Subcutaneous abdominal adipose tissue (tissue), 5 donors: ENCODE measurements around the gene KCTD2.
A peak's percentile ranks its signal among the peaks of the same experiment; 100 is the strongest.

Source experiments
- H3K27ac ChIP-seq: one replicate; pipeline ENCODE4 v1.7.0; 2013; ENCODE audit warnings: low read depth, mild to moderate bottlenecking, inconsistent platforms, low read length, moderate library complexity
- H3K27me3 ChIP-seq, 5 donors: one replicate each; pipeline ENCODE4 v1.7.0; 2013; ENCODE audit warnings: low read length in 5 of 5, inconsistent platforms in 1 of 5; ENCODE audit not compliant: control insufficient read depth in 5 of 5, insufficient read depth in 4 of 5
- H3K36me3 ChIP-seq, 5 donors: one replicate each; pipeline ENCODE4 v1.7.0; 2013; ENCODE audit warnings: low read length in 5 of 5; ENCODE audit not compliant: control insufficient read depth in 5 of 5, insufficient read depth in 5 of 5
- H3K4me1 ChIP-seq, 5 donors: one replicate each; pipeline ENCODE4 v1.7.0; 2013; ENCODE audit warnings: low read length in 5 of 5, mild to moderate bottlenecking in 3 of 5, moderate library complexity in 1 of 5; ENCODE audit not compliant: control insufficient read depth in 5 of 5, insufficient read depth in 5 of 5
- H3K4me3 ChIP-seq, 5 donors: one replicate each; pipeline ENCODE4 v1.7.0; 2013; ENCODE audit warnings: low read length in 5 of 5, low read depth in 1 of 5
- H3K9ac ChIP-seq, 5 donors: one replicate each; pipeline ENCODE4 v1.7.0; 2013; ENCODE audit warnings: low read length in 5 of 5, mild to moderate bottlenecking in 4 of 5, moderate library complexity in 3 of 5
- H3K9me3 ChIP-seq, 5 donors: one replicate each; pipeline ENCODE4 v1.7.0; 2013; ENCODE audit warnings: low read length in 5 of 5; ENCODE audit not compliant: control insufficient read depth in 5 of 5
- donor health status: healthy.
- donor health status: healthy.
- donor health status: healthy.
- donor health status: healthy.
- donor health status: healthy.

KCTD2 gene

GRCh38 chr17:75006653-75007052, 40.4 kb upstream of the KCTD2 start:
- no peak overlapping the region for H3K4me3 ChIP-seq
- H3K36me3 ChIP-seq: peaks cover 0 to 41% (median 37%) of the 10 kb centered on the region in 5 donors
- H3K9me3 ChIP-seq: no peaks in the 10 kb centered on the region
- no peaks in the 10 kb centered on the region for H3K27me3 ChIP-seq
- H3K27ac ChIP-seq: no peak overlapping the region
- H3K4me1 ChIP-seq: peaks cover under 1 to 9% (median 8%) of the 10 kb centered on the region in 5 donors
- no peak overlapping the region for H3K9ac ChIP-seq

GRCh38 chr17:75008373-75008772, 38.7 kb upstream of the KCTD2 start:
- no peak overlapping the region for H3K4me3 ChIP-seq
- peaks cover 4 to 23% (median 23%) of the 10 kb centered on the region in 5 donors for H3K4me1 ChIP-seq
- H3K27ac ChIP-seq: no peak overlapping the region
- H3K27me3 ChIP-seq: no peaks in the 10 kb centered on the region
- no peak overlapping the region for H3K9ac ChIP-seq
- no peaks in the 10 kb centered on the region for H3K9me3 ChIP-seq
- H3K36me3 ChIP-seq: peaks cover 0 to 24% (median 20%) of the 10 kb centered on the region in 5 donors

- Histone ChIP-seq H3K9ac (no peak overlapping the region), H3K4me3 (no peak overlapping the region), H3K27me3 (no peaks in the 10 kb centered on the region), H3K27ac (no peak overlapping the region), H3K36me3 (peaks cover 0 to 15% (median 12%) of the 10 kb centered on the region in 5 donors), H3K9me3 (no peaks in the 10 kb centered on the region), H3K4me1 (peaks cover 8 to 28% (median 27%) of the 10 kb centered on the region in 5 donors)
These were observed 37.8 kb upstream of the KCTD2 start for GRCh38 chr17:75009139-75009724.

- H3K9me3 ChIP-seq: no peaks in the 10 kb centered on the region
- H3K27me3 ChIP-seq: no peaks in the 10 kb centered on the region
- H3K27ac ChIP-seq: peak overlapping the region; percentile 85
- peaks cover 8 to 28% (median 27%) of the 10 kb centered on the region in 5 donors for H3K4me1 ChIP-seq
- no peak overlapping the region for H3K4me3 ChIP-seq
- no peak overlapping the region for H3K9ac ChIP-seq
- H3K36me3 ChIP-seq: no peaks in the 10 kb centered on the region
These were observed 36.2 kb upstream of the KCTD2 start for GRCh38 chr17:75010683-75011400.

GRCh38 chr17:75011401-75012095, 35.5 kb upstream of the KCTD2 start:
- Histone ChIP-seq H3K27me3 (no peaks in the 10 kb centered on the region), H3K4me1 (peaks cover 8 to 28% (median 27%) of the 10 kb centered on the region in 5 donors), H3K9me3 (no peaks in the 10 kb centered on the region), H3K36me3 (peaks cover 0 to 4% (median 2%) of the 10 kb centered on the region in 5 donors), H3K4me3 (peak overlapping the region; percentile 73 to 97 (median 88)), H3K27ac (peak overlapping the region; percentile 85), H3K9ac (peak overlapping the region; percentile 56 to 97 (median 89))

GRCh38 chr17:75012096-75012345, 35.0 kb upstream of the KCTD2 start:
- peaks cover 8 to 28% (median 27%) of the 10 kb centered on the region in 5 donors for H3K4me1 ChIP-seq
- H3K27ac ChIP-seq: peak overlapping the region; percentile 85
- H3K9ac ChIP-seq: peak overlapping the region; percentile 56 to 97 (median 89)

GRCh38 chr17:75012346-75013091, 34.5 kb upstream of the KCTD2 start, which contains the start of gene MRPL58:
TSS of gene MRPL58 (plus strand) at chr17:75012670. CDS start at chr17:75012687, 17 bp downstream.
- Histone ChIP-seq H3K27ac (peak within 1 kb of the TSS; percentile 85), H3K4me3 (peak within 1 kb of the TSS; percentile 77 to 97 (median 95)), H3K4me1 (peaks cover 8 to 28% (median 27%) of the 10 kb centered on the region in 5 donors), H3K9me3 (no peaks in the 10 kb centered on the region), H3K36me3 (peaks cover 0 to 9% (median 4%) of the 10 kb centered on the region in 5 donors), H3K9ac (peak within 1 kb of the TSS; percentile 73 to 97 (median 89)), H3K27me3 (no peaks in the 10 kb centered on the region)

More at GRCh38 chr17:75012096-75012345, 35.0 kb upstream of the KCTD2 start:
- H3K36me3 ChIP-seq: peaks cover 0 to 9% (median 4%) of the 10 kb centered on the region in 5 donors
- H3K27me3 ChIP-seq: no peaks in the 10 kb centered on the region
- H3K4me3 ChIP-seq: peak overlapping the region; percentile 73 to 97 (median 88)
- no peaks in the 10 kb centered on the region for H3K9me3 ChIP-seq

GRCh38 chr17:75013092-75013559, 33.9 kb upstream of the KCTD2 start:
- H3K4me1 ChIP-seq: peaks cover 8 to 28% (median 27%) of the 10 kb centered on the region in 5 donors
- H3K9me3 ChIP-seq: no peaks in the 10 kb centered on the region
- peak overlapping the region; percentile 73 to 97 (median 89) for H3K9ac ChIP-seq
- peaks cover 0 to 9% (median 6%) of the 10 kb centered on the region in 5 donors for H3K36me3 ChIP-seq
- peak overlapping the region; percentile 85 for H3K27ac ChIP-seq
- H3K27me3 ChIP-seq: no peaks in the 10 kb centered on the region
- peak overlapping the region; percentile 77 to 97 (median 95) for H3K4me3 ChIP-seq

GRCh38 chr17:75019146-75019545, 27.9 kb upstream of the KCTD2 start:
- Histone ChIP-seq H3K4me1 (no peaks in the 10 kb centered on the region), H3K27me3 (no peaks in the 10 kb centered on the region), H3K36me3 (peaks cover 5 to 54% (median 40%) of the 10 kb centered on the region in 5 donors), H3K9ac (no peak overlapping the region), H3K4me3 (no peak overlapping the region), H3K27ac (no peak overlapping the region), H3K9me3 (no peaks in the 10 kb centered on the region)
